K562 treated with DMSO at 1 percent for 12 hours (cell line): ENCODE results near the gene LSM6. TPM values are rescaled to one million over a fixed set of nuclear protein-coding genes. Genes with fewer than 3 reads are reported as not detected.

Experiments used
- total RNA-seq: library from RNA; unstranded; fragments of 300-600 nt; gene quantifications from 2 replicates; pipeline ENCODE4 v1.2.3, GENCODE V29; 2022; ENCODE audit not compliant: insufficient read depth

Gene LSM6
- 35.1 and 41.9 TPM in 2 replicates for total RNA-seq

GRCh38 chr4:146175541-146176453 is at the start of gene LSM6:
LSM6 (plus strand) TSS chr4:146175718; CDS start chr4:146182922, 7,204 bp downstream.

GRCh38 chr4:146214238-146214637 is 38.7 kb downstream of the LSM6 start, which contains the start of gene REELD1:
REELD1 (plus strand) TSS chr4:146214538; CDS start chr4:146216953, 2,415 bp downstream.

Other genes with a start within 250 kb of the LSM6 start
- gene ZNF827, start 236.9 kb upstream of the LSM6 start, total RNA-seq: not detected in 2 replicates
- not detected in 2 replicates for gene REELD1, start 38.8 kb downstream of the LSM6 start, total RNA-seq